K562 (cell line): ENCODE data around the gene CAPS. TPM values are rescaled to one million over a fixed set of nuclear protein-coding genes. Genes with fewer than 3 reads are reported as not detected.

Source experiments
- ATAC-seq: fragments of 200-7000 bp; cut with Tn5 transposase; 3 replicates; pipeline ENCODE4 v1.9.1; 2020; ENCODE audit warnings: moderate library complexity
- BruUV-seq: library from RNA; stranded (reverse); fragments of 400-500 nt; replicated peaks from 2 replicates; lab custom pipeline; 2021; lab: Mats Ljungman, UMichigan
- CTCF ChIA-PET: fragments of 300-600 bp; formaldehyde crosslinking; extraction: SDS; loops from one replicate; lab custom pipeline; 2021; ENCODE audit warnings: low intra/inter-chr PET ratio; lab: Yijun Ruan, JAX
- POLR2A ChIA-PET: fragments of 300-600, 350-650 bp; sonication (Branson Sonifier 250); formaldehyde crosslinking; extraction: SDS; loops from one replicate; lab custom pipeline; 2021; ENCODE audit warnings: antibody characterized with exemption, inconsistent platforms; lab: Yijun Ruan, JAX
- DNase-seq, 4 experiments: peaks; one replicate each; pipeline versions ENCODE4 v3.0.0 to v3.0.0-alpha.2; 2011 to 2018; ENCODE audit warnings: low spot score in 3 of 4, mixed read lengths in 3 of 4; ENCODE audit errors: extremely low read depth in 1 of 4
- FAIRE-seq: peaks from 2 replicates; lab custom pipeline; 2011; peaks lifted over from hg19 to GRCh38; lab: Jason Lieb, UNC
- H2AFZ ChIP-seq: 2 replicates; pipeline ENCODE4 v1.6.0; 2011; ENCODE audit warnings: low read depth, low read length, control low read depth, inconsistent platforms
- H3K27ac ChIP-seq: fragments of 200-600 bp; 3 replicates; pipeline ENCODE4 v1.8.0; 2011; ENCODE audit warnings: low read depth, mild to moderate bottlenecking, control low read depth, inconsistent platforms, low read length, moderate library complexity, mixed read lengths; ENCODE audit errors: extremely low read depth
- H3K27me3 ChIP-seq, 2 experiments: fragments of 300-600 bp in 1 of 2; 2 replicates in 1 of 2; 3 replicates in 1 of 2; pipeline versions ENCODE4 v1.6.0 to v1.8.0; 2011; ENCODE audit warnings: inconsistent platforms in 2 of 2, low read length in 2 of 2, mild to moderate bottlenecking in 1 of 2, mixed read lengths in 1 of 2, moderate library complexity in 1 of 2; ENCODE audit not compliant: control insufficient read depth in 2 of 2, insufficient read depth in 2 of 2
- H3K36me3 ChIP-seq: fragments of 300-600 bp; 3 replicates; pipeline ENCODE4 v1.8.0; 2011; ENCODE audit warnings: mild to moderate bottlenecking, low read length, inconsistent platforms; ENCODE audit not compliant: control insufficient read depth, insufficient read depth
- H3K4me1 ChIP-seq, 2 experiments: fragments of 200-600 bp in 1 of 2; replicated peaks in 1 of 2; 2 replicates in 1 of 2; 3 replicates in 1 of 2; pipeline versions ENCODE4 v1.5.1 to v1.8.0; 2011; ENCODE audit warnings: inconsistent platforms in 2 of 2, low read length in 2 of 2, mild to moderate bottlenecking in 1 of 2, mixed read lengths in 1 of 2, moderate library complexity in 1 of 2; ENCODE audit not compliant: control insufficient read depth in 2 of 2, insufficient read depth in 2 of 2
- H3K4me2 ChIP-seq: 2 replicates; pipeline ENCODE4 v1.6.1; 2011; ENCODE audit warnings: low read length, control low read depth, inconsistent platforms, mixed read lengths; ENCODE audit not compliant: insufficient read depth
- H3K4me3 ChIP-seq: fragments of 200-600 bp; sonication (generic), shearing (Covaris generic); 2 replicates; pipeline ENCODE4 v1.5.1; 2016; ENCODE audit warnings: control low read depth, inconsistent platforms
- H3K79me2 ChIP-seq: fragments of 200-600 bp; 3 replicates; pipeline ENCODE4 v1.8.0; 2011; ENCODE audit warnings: low read length, inconsistent platforms; ENCODE audit not compliant: control insufficient read depth, insufficient read depth
- H3K9ac ChIP-seq, 2 experiments: 2 replicates each; pipeline versions ENCODE4 v1.6.0 to v1.6.1; 2011; ENCODE audit warnings: low read depth in 2 of 2, low read length in 2 of 2, control low read depth in 1 of 2, inconsistent platforms in 1 of 2, mild to moderate bottlenecking in 1 of 2, mixed read lengths in 1 of 2; ENCODE audit not compliant: insufficient read depth in 1 of 2
- H3K9me1 ChIP-seq: one replicate; pipeline ENCODE4 v1.6.0; 2011; ENCODE audit warnings: inconsistent platforms, mild to moderate bottlenecking, low read length, moderate library complexity; ENCODE audit not compliant: control insufficient read depth, insufficient read depth
- H3K9me3 ChIP-seq: replicated peaks from 2 replicates; pipeline ENCODE4 v1.5.1; 2011; ENCODE audit warnings: low read depth, low read length, inconsistent platforms; ENCODE audit not compliant: control insufficient read depth, insufficient read depth
- H4K20me1 ChIP-seq: replicated peaks from 2 replicates; pipeline ENCODE4 v1.6.1; 2011; ENCODE audit warnings: low read length, inconsistent platforms, mixed read lengths; ENCODE audit not compliant: control insufficient read depth, insufficient read depth
- CHD1 ChIP-seq: fragments of 200-600 bp; sonication (generic); IDR thresholded peaks from one replicate; pipeline ENCODE4 v1.6.1; 2012; ENCODE audit warnings: mild to moderate bottlenecking, moderate library complexity, low read length, inconsistent platforms
- CREB5 ChIP-seq: fragments of 250-450 bp; sonication (Bioruptor Pico); IDR thresholded peaks from 2 replicates; pipeline ENCODE4 v1.5.0; 2020; ENCODE audit warnings: mild to moderate bottlenecking
- DEAF1 ChIP-seq: fragments of 450-650 bp; formaldehyde crosslinking; IDR thresholded peaks from 2 replicates; pipeline ENCODE4 v1.4.0; 2020; ENCODE audit warnings: mild to moderate bottlenecking, moderate library complexity
- FOXA3 ChIP-seq, 2 experiments: fragments of 450-650 bp in 1 of 2; sonication (generic) in 1 of 2; formaldehyde crosslinking; IDR thresholded peaks in 1 of 2; conservative IDR thresholded peaks in 1 of 2; 2 replicates each; pipeline versions ENCODE4 v1.4.0 to v1.8.0; 2020 to 2022; ENCODE audit warnings: mild to moderate bottlenecking in 2 of 2, missing genetic modification reagents in 1 of 2
- ID3 ChIP-seq, 2 experiments: fragments of 250-450 bp in 1 of 2; fragments of 450-650 bp in 1 of 2; sonication (Bioruptor Pico) in 1 of 2; IDR thresholded peaks; 2 replicates each; pipeline versions ENCODE4 v1.6.1 to v1.8.0; 2016 to 2021; ENCODE audit warnings: mild to moderate bottlenecking in 2 of 2, moderate library complexity in 2 of 2, missing compliant biosample characterization in 1 of 2, missing genetic modification characterization in 1 of 2
- KDM4B ChIP-seq, 2 experiments: fragments of 450-650 bp in 1 of 2; sonication (generic) in 1 of 2; IDR thresholded peaks; 2 replicates each; pipeline ENCODE4 v1.6.1; 2016 to 2017; ENCODE audit warnings: borderline replicate concordance in 2 of 2, antibody characterized with exemption in 1 of 2, low read depth in 1 of 2, mild to moderate bottlenecking in 1 of 2
- MBD2 ChIP-seq: sonication (generic); IDR thresholded peaks from 2 replicates; pipeline ENCODE4 v1.6.1; 2016; ENCODE audit warnings: low read depth, borderline replicate concordance
- MXI1 ChIP-seq: IDR thresholded peaks from 2 replicates; pipeline ENCODE4 v1.6.1; 2011; ENCODE audit warnings: low read depth, mild to moderate bottlenecking, improper control_type of control experiment, low read length
- NELFE ChIP-seq: IDR thresholded peaks from 2 replicates; pipeline ENCODE4 v1.6.1; 2011; ENCODE audit warnings: mild to moderate bottlenecking; ENCODE audit not compliant: insufficient read depth, insufficient read length
- NR2C2 ChIP-seq, 2 experiments: fragments of 200-800 bp in 1 of 2; sonication (Bioruptor generic) in 1 of 2; sonication (generic) in 1 of 2; formaldehyde crosslinking in 1 of 2; IDR thresholded peaks; 2 replicates each; pipeline versions ENCODE4 v1.6.1 to v1.8.0; 2016 to 2022; ENCODE audit warnings: mild to moderate bottlenecking in 1 of 2, missing compliant biosample characterization in 1 of 2, missing genetic modification characterization in 1 of 2, missing genetic modification reagents in 1 of 2
- POLR3A ChIP-seq: IDR thresholded peaks from 2 replicates; pipeline ENCODE4 v1.6.1; 2011; ENCODE audit warnings: borderline replicate concordance, mild to moderate bottlenecking, moderate library complexity; ENCODE audit not compliant: insufficient read length, insufficient read depth; ENCODE audit errors: extremely low read depth
- XRCC4 ChIP-seq: IDR thresholded peaks from one replicate; pipeline ENCODE4 v1.6.1; 2011; ENCODE audit not compliant: insufficient read depth, insufficient read length; ENCODE audit errors: extremely low read depth
- ZFP36 ChIP-seq: fragments of 150-350 bp; IDR thresholded peaks from 2 replicates; pipeline ENCODE4 v1.6.1; 2018; ENCODE audit warnings: low read length, low read depth; ENCODE audit not compliant: partially characterized antibody
- ZNF217 ChIP-seq: sonication (generic); formaldehyde crosslinking; IDR thresholded peaks from 2 replicates; pipeline ENCODE4 v1.8.0; 2022; ENCODE audit warnings: mild to moderate bottlenecking, missing genetic modification reagents
- ZNF436 ChIP-seq: fragments of 250-450, 450-650 bp; sonication (Bioruptor Pico); formaldehyde crosslinking; IDR thresholded peaks from 2 replicates; pipeline ENCODE4 v1.7.0; 2020; ENCODE audit warnings: mild to moderate bottlenecking
- ZNF445 ChIP-seq: fragments of 250-450 bp; sonication (Bioruptor Pico); IDR thresholded peaks from 2 replicates; pipeline ENCODE4 v1.4.0; 2020; ENCODE audit warnings: low read depth, mild to moderate bottlenecking, moderate library complexity
- ZNF551 ChIP-seq: fragments of 250-450 bp; sonication (Bioruptor Pico); IDR thresholded peaks from 2 replicates; pipeline ENCODE4 v1.5.0; 2021; ENCODE audit warnings: mild to moderate bottlenecking, moderate library complexity
- ZNF785 ChIP-seq: fragments of 250-450 bp; sonication (Bioruptor Pico); IDR thresholded peaks from 2 replicates; pipeline ENCODE4 v1.4.0; 2020; ENCODE audit warnings: mild to moderate bottlenecking
- WGBS: fragments of 100-300 bp; shearing (Covaris generic); methylation state at CpG from one replicate; pipeline ENCODE4 v1.1.6; 2016; ENCODE audit warnings: low coverage, mixed read lengths; ENCODE audit not compliant: insufficient coverage; ENCODE audit errors: missing lambda C conversion rate; 5-methylcytosine and 5-hydroxymethylcytosine counted together
- in situ Hi-C: fragments of 300-500 bp; cut with MboI; formaldehyde crosslinking; loops from 4 replicates; pipeline ENCODE4 v1.15.0; 2018; ENCODE audit warnings: inconsistent platforms, mixed read lengths
- intact Hi-C: fragments of 100-400 bp; cut with micrococcal nuclease; formaldehyde crosslinking; loops from 2 replicates; pipeline ENCODE4 v1.14.2; 2022
- polyA plus RNA-seq, 8 experiments: library from polyadenylated mRNA; depleted of rRNA in 4 of 8; stranded (reverse) in 5 of 8; unstranded in 3 of 8; fragments of >200 nt; fragmentation: Nextera tagmentation in 2 of 8; fragmentation: Illumina TruSeq in 1 of 8; extraction: Ambion mirVana in 2 of 8; extraction: Trizol in 1 of 8; gene quantifications; 2 replicates each; pipeline versions ENCODE4 v1.2.1 to v1.2.3, GENCODE V29; 2011 to 2014; ENCODE audit warnings: inconsistent platforms in 1 of 8, missing spikeins in 1 of 8
- total RNA-seq, 7 experiments: library from RNA; depleted of rRNA in 6 of 7; stranded (reverse); fragments of >200 nt in 6 of 7; fragmentation: Illumina TruSeq in 2 of 7; extraction: Trizol in 2 of 7; gene quantifications; 2 replicates each; pipeline versions ENCODE4 v1.2.1 to v1.2.3, GENCODE V29; 2011 to 2021; ENCODE audit warnings: low replicate concordance in 1 of 7

CAPS gene
- total and polyA plus RNA-seq, 9 of the 15 experiments (the other 6 are each of a cell fraction or from before 2014, with no cell fraction given), result 0.15 to 4.0 (median 0.91) TPM

GRCh38 chr19:5916181-5916708, 2.2 kb downstream of the CAPS start:
- ATAC-seq (no peak), FAIRE-seq (no peak), DNase-seq (no peak)
- Histone ChIP-seq H3K27me3 (no peaks in the 10 kb centered on the region), H2AFZ (no peak overlapping the region), H3K9ac (no peak overlapping the region), H3K4me3 (no peak overlapping the region), H3K9me1 (no peaks in the 10 kb centered on the region), H3K36me3 (peaks cover 60% of the 10 kb centered on the region; the same call in 1 of the 3 replicates), H3K4me2 (no peak overlapping the region), H4K20me1 (no peaks in the 10 kb centered on the region), H3K79me2 (no peaks in the 10 kb centered on the region), H3K4me1 (peaks cover 0 to 15% of the 10 kb centered on the region in 2 experiments; a peak in 2 of 5 replicates), H3K9me3 (no peaks in the 10 kb centered on the region), H3K27ac (no peak overlapping the region)
- ChIA-PET CTCF (no interaction called here), POLR2A (no interaction called here)
- BruUV-seq, result TSS peak; percentile 37
- TF ChIP-seq MBD2 (no peak), ZNF785 (CRISPR knock-in tag) (no peak), ZNF217 (no peak), XRCC4 (no peak), ZNF551 (CRISPR knock-in tag) (no peak), ZNF445 (CRISPR knock-in tag) (no peak), POLR3A (no peak), DEAF1 (CRISPR knock-in tag) (no peak), KDM4B (IDR thresholded peaks at IDR 0.05; ENCODE audit: borderline replicate concordance in 2 of 2, low read depth in 1 of 2) (no peak), CREB5 (CRISPR knock-in tag) (no peak), ZNF436 (no peak), FOXA3 (CRISPR knock-in tag; conservative IDR thresholded peaks at IDR 0.05 in 1 of 2, IDR thresholded peaks at IDR 0.05 in 1 of 2) (no peak), CHD1 (no peak), MXI1 (no peak), NR2C2 (CRISPR knock-in tag; IDR thresholded peaks at IDR 0.05) (no peak), NR2C2 (tag; IDR thresholded peaks at IDR 0.05) (no peak), ID3 (CRISPR knock-in tag; IDR thresholded peaks at IDR 0.05) (no peak), ID3 (tag; IDR thresholded peaks at IDR 0.05) (no peak), ZFP36 (no peak), NELFE (no peak)
- intact Hi-C loops (no loop called here), in situ Hi-C loops (no loop called here)
- 86% methylated on average over 13 of the region's 14 CpGs for WGBS
